Stimulated activated effector memory CD8-positive, alpha-beta T cell treated with anti-CD3 and anti-CD28 coated beads, Interleukin-12 subunit alpha, Interleukin-12 subunit beta, amount 100 ng/mL, for 72 hours (primary cell): Measurements from ENCODE around the gene CDK11A.
A peak's percentile ranks its signal among the peaks of the same experiment; 100 is the strongest.
"Not testable (repeated sequence)": the region's sequence is repeated elsewhere in the genome, so short reads cannot be mapped to it uniquely, and the experiment has no call there.

Source experiments
- ATAC-seq: fragments of 150-1000 bp; cut with Tn5 transposase; 2 replicates; pipeline ENCODE4 v1.10.0; 2021
- DNase-seq, 2 donors: peaks; one replicate each; pipeline ENCODE4 v3.0.0; 2021 to 2022; ENCODE audit warnings: low spot score in 2 of 2
- H3K27ac Mint-ChIP-seq: one replicate; pipeline ENCODE4 v1.8.0; 2022; ENCODE audit warnings: mild to moderate bottlenecking, mixed read lengths
- H3K36me3 Mint-ChIP-seq: one replicate; pipeline ENCODE4 v1.8.0; 2022; ENCODE audit warnings: mild to moderate bottlenecking, mixed read lengths
- H3K4me1 Mint-ChIP-seq: one replicate; pipeline ENCODE4 v1.8.0; 2022; ENCODE audit warnings: mixed read lengths
- H3K4me3 Mint-ChIP-seq: one replicate; pipeline ENCODE4 v1.8.0; 2022; ENCODE audit warnings: mild to moderate bottlenecking, mixed read lengths
- H3K9me3 Mint-ChIP-seq: one replicate; pipeline ENCODE4 v1.8.0; 2022; ENCODE audit warnings: mixed read lengths

CDK11A gene

GRCh38 chr1:1742529-1742928, 18.4 kb upstream of the CDK11A start:
- H3K4me1 Mint-ChIP-seq, H3K27ac Mint-ChIP-seq, DNase-seq, H3K9me3 Mint-ChIP-seq, H3K36me3 Mint-ChIP-seq, ATAC-seq, H3K4me3 Mint-ChIP-seq: not testable (repeated sequence)

GRCh38 chr1:1741013-1741412, 16.9 kb upstream of the CDK11A start:
- DNase-seq, ATAC-seq, H3K4me3 Mint-ChIP-seq, H3K27ac Mint-ChIP-seq, H3K9me3 Mint-ChIP-seq, H3K4me1 Mint-ChIP-seq: not testable (repeated sequence)
- H3K36me3 Mint-ChIP-seq, result peaks cover 14% of the 10 kb centered on the region

- peaks cover 19% of the 10 kb centered on the region for H3K36me3 Mint-ChIP-seq
- H3K4me3 Mint-ChIP-seq, H3K4me1 Mint-ChIP-seq, H3K9me3 Mint-ChIP-seq, H3K27ac Mint-ChIP-seq, DNase-seq: not testable (repeated sequence)
- ATAC-seq, result peak; percentile 55
These were observed 14.7 kb upstream of the CDK11A start for GRCh38 chr1:1738799-1739337.

GRCh38 chr1:1737675-1738590, 13.8 kb upstream of the CDK11A start:
- H3K9me3 Mint-ChIP-seq, H3K27ac Mint-ChIP-seq, DNase-seq, H3K4me3 Mint-ChIP-seq, H3K4me1 Mint-ChIP-seq: not testable (repeated sequence)
- peak; percentile 72 for ATAC-seq
- H3K36me3 Mint-ChIP-seq, result peaks cover 27% of the 10 kb centered on the region

- peaks cover 44% of the 10 kb centered on the region for H3K36me3 Mint-ChIP-seq
- H3K4me3 Mint-ChIP-seq, result no peak overlapping the region
- DNase-seq (no peak), ATAC-seq (no peak)
- H3K4me1 Mint-ChIP-seq, result no peaks in the 10 kb centered on the region
- no peak overlapping the region for H3K27ac Mint-ChIP-seq
- H3K9me3 Mint-ChIP-seq, result no peaks in the 10 kb centered on the region
These were observed 8.2 kb upstream of the CDK11A start for GRCh38 chr1:1732381-1732780.

GRCh38 chr1:1730870-1731269, 6.7 kb upstream of the CDK11A start:
- no peak overlapping the region for H3K27ac Mint-ChIP-seq
- H3K9me3 Mint-ChIP-seq, result no peaks in the 10 kb centered on the region
- DNase-seq (no peak), ATAC-seq (no peak)
- peaks cover 36% of the 10 kb centered on the region for H3K36me3 Mint-ChIP-seq
- no peaks in the 10 kb centered on the region for H3K4me1 Mint-ChIP-seq
- no peak overlapping the region for H3K4me3 Mint-ChIP-seq

- H3K36me3 Mint-ChIP-seq, result peaks cover 36% of the 10 kb centered on the region
- not testable (repeated sequence) for DNase-seq, H3K4me1 Mint-ChIP-seq, H3K27ac Mint-ChIP-seq, H3K4me3 Mint-ChIP-seq, H3K9me3 Mint-ChIP-seq, ATAC-seq
These were observed 6.1 kb upstream of the CDK11A start for GRCh38 chr1:1730230-1730629.

- Mint-ChIP-seq H3K36me3 (peaks cover 38% of the 10 kb centered on the region), H3K27ac (peak overlapping the region; percentile 90), H3K4me3 (peak overlapping the region; percentile 18)
- DNase-seq, H3K4me1 Mint-ChIP-seq, ATAC-seq, H3K9me3 Mint-ChIP-seq: not testable (repeated sequence)
These were observed 5.1 kb upstream of the CDK11A start for GRCh38 chr1:1729116-1729816.

- ATAC-seq, DNase-seq, H3K4me1 Mint-ChIP-seq, H3K9me3 Mint-ChIP-seq: not testable (repeated sequence)
- Mint-ChIP-seq H3K27ac (peak overlapping the region; percentile 90), H3K4me3 (peak overlapping the region; percentile 18), H3K36me3 (peaks cover 33% of the 10 kb centered on the region)
These were observed 4.3 kb upstream of the CDK11A start for GRCh38 chr1:1728308-1729005.

- not testable (repeated sequence) for H3K27ac Mint-ChIP-seq, ATAC-seq, H3K9me3 Mint-ChIP-seq, H3K4me3 Mint-ChIP-seq, H3K4me1 Mint-ChIP-seq, DNase-seq
- H3K36me3 Mint-ChIP-seq, result peaks cover 22% of the 10 kb centered on the region
These were observed 3.0 kb upstream of the CDK11A start for GRCh38 chr1:1727131-1727651.

- H3K4me1 Mint-ChIP-seq, H3K27ac Mint-ChIP-seq, H3K9me3 Mint-ChIP-seq, ATAC-seq, H3K4me3 Mint-ChIP-seq, DNase-seq: not testable (repeated sequence)
- peaks cover 22% of the 10 kb centered on the region for H3K36me3 Mint-ChIP-seq
These were observed 1.9 kb upstream of the CDK11A start for GRCh38 chr1:1726088-1726487.

GRCh38 chr1:1721201-1721600, 3.0 kb downstream of the CDK11A start:
- Mint-ChIP-seq H3K4me3 (no peak overlapping the region), H3K27ac (no peak overlapping the region), H3K4me1 (no peaks in the 10 kb centered on the region), H3K36me3 (peaks cover 50% of the 10 kb centered on the region), H3K9me3 (no peaks in the 10 kb centered on the region)
- no peak for DNase-seq
- no peak for ATAC-seq

GRCh38 chr1:1715109-1715883, 8.9 kb downstream of the CDK11A start:
- not testable (repeated sequence) for H3K4me1 Mint-ChIP-seq, H3K9me3 Mint-ChIP-seq, ATAC-seq, DNase-seq, H3K4me3 Mint-ChIP-seq, H3K27ac Mint-ChIP-seq
- peaks cover 42% of the 10 kb centered on the region for H3K36me3 Mint-ChIP-seq

- DNase-seq, H3K27ac Mint-ChIP-seq, H3K4me3 Mint-ChIP-seq, H3K4me1 Mint-ChIP-seq, H3K9me3 Mint-ChIP-seq, ATAC-seq: not testable (repeated sequence)
- peaks cover 16% of the 10 kb centered on the region for H3K36me3 Mint-ChIP-seq
These were observed 16.3 kb downstream of the CDK11A start for GRCh38 chr1:1707897-1708296.
